Fibroblast of pulmonary artery (primary cell): ENCODE results near the gene ROR1.

ENCODE experiments used
- DNase-seq: peaks from one replicate; pipeline ENCODE4 v3.0.0-alpha.2; 2010; ENCODE audit warnings: low read depth
- H3K4me3 ChIP-seq: replicated peaks from 2 replicates; pipeline ENCODE4 v1.5.1; 2011; ENCODE audit warnings: low read depth, mild to moderate bottlenecking, control low read depth, low read length, moderate library complexity
- TF ChIP-seq, protein P1 (sequence below): IDR thresholded peaks from 2 replicates; pipeline ENCODE4 v1.5.1; 2011; ENCODE audit warnings: mild to moderate bottlenecking, control low read depth, low read length, inconsistent platforms; ENCODE audit errors: missing control alignments

The ROR1 gene

DNA sequence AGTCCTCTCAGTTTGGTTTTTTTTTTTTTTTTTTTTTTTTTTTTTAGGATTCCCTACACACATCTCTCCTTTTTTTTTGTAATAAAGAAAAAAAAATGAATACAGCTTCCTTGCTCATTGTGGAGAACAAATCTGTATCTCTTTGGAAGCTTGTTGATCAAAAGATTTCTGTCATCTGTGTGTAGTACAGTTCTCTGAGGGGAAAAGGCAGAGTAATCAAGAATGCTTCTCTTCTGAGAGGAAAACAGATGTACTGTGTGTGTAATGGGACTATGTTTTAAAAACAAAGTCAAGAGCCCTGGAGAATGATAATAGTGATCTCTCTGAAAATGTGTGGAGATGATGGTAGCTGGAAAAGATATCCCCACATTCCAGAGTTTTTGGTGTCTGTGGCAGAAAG, 16.5 kb upstream of the ROR1 start:
- TF ChIP-seq, protein P1, sequence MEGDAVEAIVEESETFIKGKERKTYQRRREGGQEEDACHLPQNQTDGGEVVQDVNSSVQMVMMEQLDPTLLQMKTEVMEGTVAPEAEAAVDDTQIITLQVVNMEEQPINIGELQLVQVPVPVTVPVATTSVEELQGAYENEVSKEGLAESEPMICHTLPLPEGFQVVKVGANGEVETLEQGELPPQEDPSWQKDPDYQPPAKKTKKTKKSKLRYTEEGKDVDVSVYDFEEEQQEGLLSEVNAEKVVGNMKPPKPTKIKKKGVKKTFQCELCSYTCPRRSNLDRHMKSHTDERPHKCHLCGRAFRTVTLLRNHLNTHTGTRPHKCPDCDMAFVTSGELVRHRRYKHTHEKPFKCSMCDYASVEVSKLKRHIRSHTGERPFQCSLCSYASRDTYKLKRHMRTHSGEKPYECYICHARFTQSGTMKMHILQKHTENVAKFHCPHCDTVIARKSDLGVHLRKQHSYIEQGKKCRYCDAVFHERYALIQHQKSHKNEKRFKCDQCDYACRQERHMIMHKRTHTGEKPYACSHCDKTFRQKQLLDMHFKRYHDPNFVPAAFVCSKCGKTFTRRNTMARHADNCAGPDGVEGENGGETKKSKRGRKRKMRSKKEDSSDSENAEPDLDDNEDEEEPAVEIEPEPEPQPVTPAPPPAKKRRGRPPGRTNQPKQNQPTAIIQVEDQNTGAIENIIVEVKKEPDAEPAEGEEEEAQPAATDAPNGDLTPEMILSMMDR = no peak
- H3K4me3 ChIP-seq = no peak overlapping the region
- no peak for DNase-seq

- TF ChIP-seq, protein P1 = no peak
- no peak overlapping the region for H3K4me3 ChIP-seq
- no peak for DNase-seq
Measured at GRCh38 chr1:63758791-63759190, 15.0 kb upstream of the ROR1 start.

GRCh38 chr1:63759778-63760177, 14.0 kb upstream of the ROR1 start:
- no peak overlapping the region for H3K4me3 ChIP-seq
- TF ChIP-seq, protein P1 = no peak
- no peak for DNase-seq

DNA sequence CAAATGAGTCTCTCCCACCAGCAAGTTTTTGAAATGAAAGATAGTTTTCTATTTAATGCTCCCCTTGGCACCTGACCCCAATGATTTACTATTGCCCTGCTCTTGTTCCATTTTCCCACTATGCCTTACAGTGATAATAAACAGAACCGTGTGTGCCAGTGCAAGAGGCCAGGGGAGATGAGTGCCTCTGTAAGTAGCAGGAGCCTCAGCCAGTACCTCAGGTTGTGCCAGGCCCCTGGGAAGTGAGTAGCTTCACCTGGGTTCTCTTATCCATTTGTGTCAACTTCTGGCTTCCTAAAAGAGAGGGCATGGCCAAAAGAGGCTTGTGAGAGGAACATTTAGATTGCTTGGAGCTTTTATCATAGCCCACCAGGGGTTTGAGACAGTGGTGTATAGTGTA, 3.4 kb upstream of the ROR1 start:
- TF ChIP-seq, protein P1 = no peak
- H3K4me3 ChIP-seq = no peak overlapping the region
- DNase-seq = no peak

DNA sequence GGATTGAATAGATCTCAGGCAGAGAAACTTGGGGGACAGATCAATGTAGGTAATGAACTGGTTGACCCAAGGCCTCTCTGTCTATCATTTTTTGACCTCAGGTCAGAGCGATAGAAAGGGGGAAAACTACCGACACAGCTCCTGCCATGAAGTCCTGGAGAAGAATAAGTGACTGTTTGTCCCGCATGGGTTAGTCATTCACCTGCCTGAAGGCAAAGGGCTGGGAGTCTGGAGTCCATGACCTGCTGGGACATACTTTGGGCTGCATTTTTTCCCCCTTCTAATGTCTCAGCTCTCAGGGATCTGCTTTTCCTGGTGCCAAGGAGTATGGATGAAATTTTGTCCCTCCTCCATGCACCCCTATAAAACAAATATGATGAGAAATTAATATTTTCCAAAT, 1.6 kb upstream of the ROR1 start:
- TF ChIP-seq, protein P1 = no peak
- H3K4me3 ChIP-seq = no peak overlapping the region
- no peak for DNase-seq

- TF ChIP-seq, protein P1 = no peak
- DNase-seq = no peak
- H3K4me3 ChIP-seq = no peak overlapping the region
Measured at GRCh38 chr1:63772876-63773275, 941 bp upstream of the ROR1 start.

DNA sequence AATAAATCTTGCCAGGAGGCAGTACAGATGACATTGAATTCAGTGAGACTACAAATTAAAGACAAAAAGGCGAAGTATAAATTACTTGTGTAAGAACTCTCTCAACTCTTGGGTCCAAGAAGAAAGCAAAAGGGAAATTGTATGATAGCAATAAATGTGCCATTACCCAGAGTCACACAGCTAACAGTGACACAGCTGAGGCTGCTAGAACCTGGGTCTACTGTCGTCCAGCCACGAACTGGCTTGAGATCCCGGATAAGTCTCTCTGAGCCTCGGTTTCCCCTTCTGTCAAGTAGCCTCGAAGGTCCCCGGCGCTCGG, 362 bp upstream of the ROR1 start:
- TF ChIP-seq, protein P1 = no peak
- DNase-seq = no peak
- peak overlapping the region; percentile 72 for H3K4me3 ChIP-seq
